Measurements from ENCODE around the gene SPATS2.

SPATS2 gene

GRCh38 chr12:49550693-49551252 is 183.5 kb downstream of the SPATS2 start (continued):
- no peak for TF ChIP-seq ZSCAN18 (tag by site-specific recombination; IDR thresholded peaks at IDR 0.05)

- POLR2A ChIA-PET: no interaction called here
- no peak overlapping the region for H3K27ac ChIP-seq (ENCODE audit: extremely low read depth, low read depth, low read length)
- no peaks in the 10 kb centered on the region for H3K4me1 ChIP-seq (ENCODE audit: control insufficient read depth, insufficient read depth, low read length)
- TF ChIP-seq ZNF302 (tag by site-specific recombination; IDR thresholded peaks at IDR 0.05; ENCODE audit: low read depth): no peak
- no peak for TF ChIP-seq REST (tag by site-specific recombination; IDR thresholded peaks at IDR 0.05)
- no peak for TF ChIP-seq ZNF433 (tag by site-specific recombination; IDR thresholded peaks at IDR 0.05; ENCODE audit: low read depth)
- no peak for TF ChIP-seq ATF2 (tag by site-specific recombination; IDR thresholded peaks at IDR 0.05; ENCODE audit: low read depth)
- TF ChIP-seq ZNF692 (tag by site-specific recombination; IDR thresholded peaks at IDR 0.05): no peak
- no peak for TF ChIP-seq ZNF132 (tag by site-specific recombination; IDR thresholded peaks at IDR 0.05; ENCODE audit: borderline replicate concordance)
- TF ChIP-seq MYNN (tag by site-specific recombination; IDR thresholded peaks at IDR 0.05; ENCODE audit: borderline replicate concordance): no peak
- no peak for TF ChIP-seq ZBTB49 (tag by site-specific recombination; IDR thresholded peaks at IDR 0.05; ENCODE audit: low read depth)
- TF ChIP-seq ZNF837 (tag by site-specific recombination; IDR thresholded peaks at IDR 0.05): no peak
- TF ChIP-seq ZNF16 (tag by site-specific recombination; IDR thresholded peaks at IDR 0.05; ENCODE audit: low read depth): no peak
- no peak for TF ChIP-seq KLF16 (tag by site-specific recombination; IDR thresholded peaks at IDR 0.05)
- TF ChIP-seq ZNF157 (tag by site-specific recombination; IDR thresholded peaks at IDR 0.05): no peak
- no peak for TF ChIP-seq ZNF324 (tag by site-specific recombination; IDR thresholded peaks at IDR 0.05)
- H3K36me3 ChIP-seq (ENCODE audit: control insufficient read depth in 2 of 2, insufficient read depth in 1 of 2, low read length in 2 of 2): peaks cover 0 to 12% of the 10 kb centered on the region in 2 experiments; a peak in 1 of 3 replicates
- H3K4me3 ChIP-seq (ENCODE audit: low read depth, low read length): no peak overlapping the region
- H3K9me3 ChIP-seq (ENCODE audit: control insufficient read depth, insufficient read depth, low read depth, low read length): no peaks in the 10 kb centered on the region
- CTCF ChIA-PET: interaction anchor here (0.6 to 3.7 kb wide), 11 partner anchors 13 to 264 kb away, joined by 4 to 56 read pairs (median 11); partner anchors contain the start of genes KCNH3 and PRPF40B
These were observed 184.8 kb downstream of the SPATS2 start for GRCh38 chr12:49552014-49552413.
